GM12878 (cell line): ENCODE results near the gene FNIP1.

Experiments used
- BCLAF1 ChIP-seq: fragments of 450-650 bp; IDR thresholded peaks from 2 replicates; pipeline ENCODE4 v1.6.1; 2017; ENCODE audit warnings: antibody characterized with exemption, mild to moderate bottlenecking, moderate library complexity
- CHD4 ChIP-seq: fragments of 200-600 bp; sonication (generic); IDR thresholded peaks from 2 replicates; pipeline ENCODE4 v1.6.1; 2016; ENCODE audit warnings: mild to moderate bottlenecking
- EZH2 ChIP-seq: IDR thresholded peaks from 2 replicates; pipeline ENCODE4 v1.6.1; 2012; ENCODE audit warnings: low read depth, mild to moderate bottlenecking, control low read depth, inconsistent platforms, low read length, borderline replicate concordance; ENCODE audit not compliant: control insufficient read depth
- NFXL1 ChIP-seq: fragments of 450-650 bp; IDR thresholded peaks from 2 replicates; pipeline ENCODE4 v1.6.1; 2017; ENCODE audit warnings: antibody characterized with exemption, mild to moderate bottlenecking, borderline replicate concordance
- NR2C2 ChIP-seq: IDR thresholded peaks from 2 replicates; pipeline ENCODE4 v1.6.1; 2011; ENCODE audit warnings: borderline replicate concordance, low read depth; ENCODE audit not compliant: control insufficient read depth, insufficient read length

- no peak for TF ChIP-seq EZH2
- no peak for TF ChIP-seq CHD4
- TF ChIP-seq NR2C2 = no peak
- no peak for TF ChIP-seq BCLAF1
- no peak for TF ChIP-seq NFXL1
Measured at GRCh38 chr5:131608597-131608996, 188.2 kb downstream of the FNIP1 start.
